ENCODE measurements around the gene SLC34A3.
"Not testable (repeated sequence)": the region's sequence is repeated elsewhere in the genome, so short reads cannot be mapped to it uniquely, and the experiment has no call there.

Gene SLC34A3

DNA sequence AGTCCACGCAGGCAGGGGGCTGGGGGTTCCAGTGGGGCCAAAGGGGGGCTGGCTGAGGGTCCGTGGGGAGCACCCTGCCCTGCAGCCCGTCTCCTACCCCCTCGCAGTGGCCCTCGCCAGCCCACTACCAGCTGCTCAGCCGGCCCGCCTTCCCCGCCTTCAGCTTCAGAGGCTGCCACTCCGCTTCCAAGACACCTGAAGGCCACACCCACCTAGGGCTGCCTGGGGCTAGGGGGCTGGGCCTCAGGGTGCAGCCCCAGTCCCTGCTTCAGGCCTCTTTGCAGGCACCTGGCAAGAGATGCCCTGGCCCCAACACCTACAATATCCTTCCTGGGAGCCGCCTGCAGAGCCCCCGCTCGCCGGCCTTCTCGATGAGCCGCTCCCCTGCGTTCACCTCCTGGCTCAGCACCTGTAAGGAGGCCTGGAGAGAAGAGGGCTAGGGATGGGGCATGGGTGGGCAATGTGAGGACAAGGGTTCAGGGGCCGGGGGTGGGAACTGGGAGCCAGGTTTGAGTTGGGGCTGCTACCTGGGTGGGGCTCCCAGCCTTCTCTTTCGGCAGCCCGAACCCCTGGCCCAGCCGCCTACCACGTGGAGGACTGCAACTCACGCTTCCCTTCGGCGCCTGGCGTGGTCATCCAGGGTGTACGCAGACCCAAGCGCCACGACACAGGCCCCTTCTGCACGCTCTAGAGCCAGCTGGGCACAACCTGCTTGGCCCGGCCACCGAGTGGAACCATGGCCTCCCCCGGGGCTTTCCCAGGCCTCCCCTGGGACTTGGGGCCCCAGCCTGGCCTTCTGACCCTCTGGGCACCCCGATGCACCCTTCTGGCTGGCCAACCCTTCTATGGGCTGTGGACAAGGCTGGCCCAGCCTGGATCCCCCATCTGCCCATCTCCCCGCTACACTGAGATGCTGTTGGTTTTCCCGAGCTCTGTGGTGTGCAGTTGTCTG is 22.1 kb downstream of the SLC34A3 start:
- no peak overlapping the region for H3K4me3 ChIP-seq (ENCODE audit: low read length)
- TF ChIP-seq ZNF274 (IDR thresholded peaks at IDR 0.05; ENCODE audit: low read depth, low read length), result no peak

GRCh38 chr9:137253717-137254623 is 23.3 kb downstream of the SLC34A3 start:
- TF ChIP-seq ZNF274 (IDR thresholded peaks at IDR 0.05; ENCODE audit: low read depth, low read length), result no peak
- H3K4me3 ChIP-seq (ENCODE audit: low read length), result peak overlapping the region; percentile 80; the same call in 1 of the 2 replicates

DNA sequence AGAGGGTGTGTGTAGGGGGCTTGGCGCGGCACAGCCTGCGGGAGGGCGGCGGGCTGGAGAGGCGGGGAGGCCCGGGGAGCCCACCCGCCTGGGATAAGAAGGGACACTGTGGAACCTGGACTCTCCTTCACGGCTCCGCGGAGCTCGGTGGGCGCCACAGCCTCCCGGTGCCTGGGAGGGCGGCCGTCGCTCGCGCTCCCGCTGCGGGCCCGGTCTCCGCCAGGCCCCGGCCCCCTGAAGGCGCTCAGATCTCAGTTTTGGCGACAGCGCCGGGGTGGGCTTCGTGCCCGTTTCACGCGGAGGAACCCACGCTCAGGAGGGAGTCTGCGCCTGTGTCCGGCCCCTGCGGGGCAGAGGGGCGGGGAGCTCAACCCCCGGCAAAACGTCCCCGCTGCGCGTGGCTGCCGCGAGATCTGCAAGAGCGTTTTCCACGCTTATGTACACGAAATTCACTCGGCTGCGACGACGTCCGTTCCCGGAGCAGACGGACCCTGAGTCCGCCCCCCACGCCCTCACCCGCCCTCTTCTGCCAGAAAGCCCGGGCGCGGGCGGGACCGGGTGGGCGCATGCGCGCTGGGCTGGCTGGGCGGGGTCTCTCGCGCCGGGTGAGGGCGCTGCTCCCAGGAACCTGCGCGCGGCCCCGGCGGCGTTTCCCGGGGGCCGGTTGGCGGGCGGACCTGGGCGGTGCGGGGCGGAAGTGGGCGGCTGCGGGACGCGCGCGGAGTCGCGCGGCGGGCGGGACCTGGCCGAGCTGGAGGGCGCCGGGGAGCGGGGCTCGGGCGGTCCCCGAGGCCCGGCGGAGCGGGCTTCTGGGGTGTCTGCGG is 24.1 kb downstream of the SLC34A3 start, which contains the start of gene NELFB:
Gene NELFB, plus strand, starts transcription at position 704 of the 824 bp plus-strand sequence.
- no peak for TF ChIP-seq ZNF274 (IDR thresholded peaks at IDR 0.05; ENCODE audit: low read depth, low read length)
- peak within 1 kb of the TSS; percentile 80 for H3K4me3 ChIP-seq (ENCODE audit: low read length)

DNA sequence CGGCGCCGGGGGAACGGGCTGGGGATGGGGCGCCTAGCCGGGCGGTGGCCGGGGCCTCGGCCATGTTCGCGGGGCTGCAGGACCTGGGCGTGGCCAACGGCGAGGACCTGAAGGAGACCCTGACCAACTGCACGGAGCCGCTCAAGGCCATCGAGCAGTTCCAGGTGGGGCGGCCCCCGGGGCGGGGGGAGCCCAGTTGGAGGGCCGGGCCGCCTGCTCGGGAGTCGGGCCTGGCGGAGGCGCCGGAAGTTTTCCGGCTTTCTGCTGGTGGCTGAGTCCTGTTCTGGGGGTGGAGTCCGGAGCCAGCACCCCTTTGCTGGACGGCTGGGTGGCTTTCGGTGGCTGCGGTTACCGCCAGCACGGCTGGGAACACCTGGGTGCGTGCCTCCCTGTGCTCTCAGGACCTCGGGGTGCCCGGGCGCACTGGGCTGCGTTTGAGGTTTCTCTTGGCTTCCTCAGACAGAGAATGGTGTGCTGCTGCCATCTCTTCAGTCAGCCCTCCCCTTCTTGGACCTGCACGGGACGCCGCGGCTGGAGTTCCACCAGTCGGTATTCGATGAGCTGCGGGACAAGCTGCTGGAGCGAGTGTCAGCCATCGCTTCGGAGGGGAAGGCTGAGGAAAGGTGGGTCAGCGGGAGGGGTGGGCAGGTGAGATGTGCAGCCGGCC is 24.9 kb downstream of the SLC34A3 start:
- TF ChIP-seq ZNF274 (IDR thresholded peaks at IDR 0.05; ENCODE audit: low read depth, low read length), result no peak
- H3K4me3 ChIP-seq (ENCODE audit: low read length), result peak overlapping the region; percentile 80

- H3K4me3 ChIP-seq (ENCODE audit: low read length), result peak overlapping the region; percentile 80; the same call in 1 of the 2 replicates
Observed at GRCh38 chr9:137256362-137256761, 25.7 kb downstream of the SLC34A3 start.

GRCh38 chr9:137256856-137257255 is 26.2 kb downstream of the SLC34A3 start:
- no peak for TF ChIP-seq ZNF274 (IDR thresholded peaks at IDR 0.05; ENCODE audit: low read depth, low read length)
- H3K4me3 ChIP-seq (ENCODE audit: low read length), result no peak overlapping the region

More at GRCh38 chr9:137256362-137256761, 25.7 kb downstream of the SLC34A3 start:
- TF ChIP-seq ZNF274 (IDR thresholded peaks at IDR 0.05; ENCODE audit: low read depth, low read length), result no peak

DNA sequence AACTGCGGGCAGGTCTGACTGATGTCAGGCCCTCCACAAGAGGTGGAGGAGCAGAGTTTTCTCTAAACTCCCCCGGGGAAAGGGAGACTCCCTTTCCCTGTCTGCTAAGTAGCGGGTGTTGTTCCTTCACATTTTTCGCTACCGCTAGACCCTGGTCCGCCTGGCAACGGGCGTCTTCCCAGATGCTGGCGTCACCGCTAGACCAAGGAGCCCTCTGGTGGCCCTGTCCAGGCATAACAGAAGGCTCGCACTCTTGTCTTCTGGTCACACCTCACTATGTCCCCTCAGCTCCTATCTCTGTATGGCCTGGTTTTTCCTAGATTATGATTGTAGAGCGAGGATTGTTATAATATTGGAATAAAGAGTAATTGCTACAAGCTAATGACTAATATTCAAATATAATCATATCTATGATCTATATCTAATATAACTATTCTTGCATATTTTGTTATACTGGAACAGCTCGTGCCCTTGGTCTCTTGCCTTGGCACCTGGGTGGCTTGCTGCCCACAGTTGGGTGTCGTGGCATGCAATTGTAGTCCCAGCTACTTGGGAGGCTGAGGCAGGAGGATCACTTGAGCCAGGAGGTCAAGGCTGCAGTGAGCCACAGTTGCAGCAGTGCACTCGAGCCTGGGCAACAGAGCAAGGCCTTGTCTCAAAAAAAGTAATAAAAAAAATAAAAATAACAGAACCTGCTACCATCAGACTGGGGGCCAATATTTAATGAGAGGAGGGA is 31.6 kb downstream of the SLC34A3 start:
- H3K4me3 ChIP-seq (ENCODE audit: low read length), result not testable (repeated sequence)

GRCh38 chr9:137262909-137263285 is 32.2 kb downstream of the SLC34A3 start:
- TF ChIP-seq ZNF274 (IDR thresholded peaks at IDR 0.05; ENCODE audit: low read depth, low read length), result no peak
- no peak overlapping the region for H3K4me3 ChIP-seq (ENCODE audit: low read length)

DNA sequence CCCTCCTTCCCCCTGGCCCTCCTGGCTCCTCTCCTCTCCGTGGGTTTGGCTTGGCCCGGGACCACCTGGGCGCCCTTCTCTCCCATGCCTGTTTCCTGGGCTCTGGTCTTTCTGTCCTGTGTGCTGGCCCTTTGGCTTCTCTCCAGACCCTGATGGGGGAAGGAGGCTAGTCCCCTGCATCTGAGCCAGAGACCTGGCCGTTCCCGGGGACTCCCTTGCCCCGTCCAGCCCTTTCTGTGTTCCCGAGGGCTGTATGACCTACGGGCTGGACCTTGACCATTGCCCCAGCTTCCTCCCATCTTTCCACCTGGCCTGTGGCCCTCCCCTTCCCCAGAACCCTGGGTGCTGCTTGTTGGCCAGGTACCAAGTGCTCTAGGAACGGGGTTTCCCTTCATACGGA is 32.8 kb downstream of the SLC34A3 start:
- no peak for TF ChIP-seq ZNF274 (IDR thresholded peaks at IDR 0.05; ENCODE audit: low read depth, low read length)
- H3K4me3 ChIP-seq (ENCODE audit: low read length), result no peak overlapping the region

DNA sequence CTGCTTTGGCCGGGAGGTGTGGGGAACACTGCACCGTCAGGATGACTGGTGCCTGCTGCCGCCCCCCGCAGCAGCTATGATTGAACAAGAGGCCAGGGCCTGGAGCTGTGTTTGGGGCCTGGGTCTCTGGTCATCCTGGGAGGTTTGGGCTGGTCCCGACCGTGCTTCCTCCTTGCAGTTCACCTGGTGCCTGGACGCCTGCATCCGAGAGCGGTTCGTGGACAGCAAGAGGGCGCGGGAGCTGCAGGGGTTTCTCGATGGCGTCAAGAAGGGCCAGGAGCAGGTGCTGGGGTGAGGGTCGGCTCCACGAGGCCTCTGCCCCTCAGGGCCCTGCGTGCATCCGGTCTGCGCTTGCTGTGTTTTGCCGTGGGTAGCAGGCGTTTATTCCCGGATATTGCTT is 33.4 kb downstream of the SLC34A3 start:
- TF ChIP-seq ZNF274 (IDR thresholded peaks at IDR 0.05; ENCODE audit: low read depth, low read length), result no peak
- H3K4me3 ChIP-seq (ENCODE audit: low read length), result no peak overlapping the region

DNA sequence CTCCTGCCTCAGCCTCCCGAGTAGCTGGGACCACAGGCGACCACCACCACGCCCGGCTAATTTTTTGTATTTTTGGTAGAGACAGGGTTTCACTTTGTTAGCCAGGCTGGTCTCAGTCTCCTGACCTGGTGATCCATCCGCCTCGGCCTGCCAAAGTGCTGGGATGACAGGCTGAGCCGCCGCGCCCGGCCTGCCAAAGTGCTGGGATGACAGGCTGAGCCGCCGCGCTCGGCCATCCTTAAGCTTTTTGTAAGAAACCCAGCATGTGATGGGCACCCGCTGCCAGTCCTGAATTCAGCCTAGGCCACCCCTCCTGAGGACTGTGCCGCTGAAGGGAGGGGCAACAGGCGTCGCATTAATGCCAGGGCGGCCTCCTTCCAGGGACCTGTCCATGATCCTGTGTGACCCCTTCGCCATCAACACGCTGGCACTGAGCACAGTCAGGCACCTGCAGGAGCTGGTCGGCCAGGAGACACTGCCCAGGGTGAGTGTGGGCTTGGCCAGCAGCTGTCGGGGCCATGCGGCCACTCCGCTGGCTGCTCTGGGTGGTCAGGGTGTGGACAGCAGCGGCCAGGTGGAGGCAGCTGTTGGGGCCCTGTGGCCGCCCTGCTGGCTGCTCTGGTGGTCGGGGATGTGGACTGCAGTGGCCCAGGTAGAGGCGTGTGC is 34.9 kb downstream of the SLC34A3 start:
- H3K4me3 ChIP-seq (ENCODE audit: low read length), result no peak overlapping the region
- TF ChIP-seq ZNF274 (IDR thresholded peaks at IDR 0.05; ENCODE audit: low read depth, low read length), result no peak

- H3K4me3 ChIP-seq (ENCODE audit: low read length), result no peak overlapping the region
- no peak for TF ChIP-seq ZNF274 (IDR thresholded peaks at IDR 0.05; ENCODE audit: low read depth, low read length)
Observed at GRCh38 chr9:137266162-137266527, 35.4 kb downstream of the SLC34A3 start.

Measured in GM08714 (cell line).